ENCODE results near the gene TXNDC11. TPM values are rescaled to one million over a fixed set of nuclear protein-coding genes. Genes with fewer than 3 reads are reported as not detected.
A peak's percentile ranks its signal among the peaks of the same experiment; 100 is the strongest.

Gene TXNDC11
- total RNA-seq, 6 experiments from 2014 or later, result 43.2 to 63.3 (median 54.0) TPM

- Histone ChIP-seq H3K36me3 (peaks cover 0 to 45% (median 27%) of the 10 kb centered on the region in 4 donors), H3K27ac (peak overlapping the region in 1 of 3 donors; percentile 13)
Measured at GRCh38 chr16:11711662-11712061, 31.0 kb downstream of the TXNDC11 start.

GRCh38 chr16:11708421-11708820, 34.2 kb downstream of the TXNDC11 start:
- DNase-seq (no peak), ATAC-seq (no peak)
- WGBS (ENCODE audit: insufficient coverage, low coverage, low lambda C conversion rate, missing lambda C conversion rate), result 80% methylated on average over 1 of the region's 1 CpG
- no peak for TF ChIP-seq CTCF (IDR thresholded peaks at IDR 0.05)
- TF ChIP-seq POLR2A (IDR thresholded peaks at IDR 0.05), result no peak
- intact Hi-C loops (cut with DNase I), result no loop called here
- no peaks in the 10 kb centered on the region for H3K9me3 ChIP-seq
- no peak overlapping the region for H3K27ac ChIP-seq
- peaks cover 0 to 5% (median 0%) of the 10 kb centered on the region in 4 donors for H3K4me1 ChIP-seq
- H3K27me3 ChIP-seq, result no peaks in the 10 kb centered on the region
- peaks cover 0 to 39% (median 20%) of the 10 kb centered on the region in 4 donors for H3K36me3 ChIP-seq
- H3K4me3 ChIP-seq, result no peak overlapping the region

More at GRCh38 chr16:11711662-11712061, 31.0 kb downstream of the TXNDC11 start:
- no peaks in the 10 kb centered on the region for H3K9me3 ChIP-seq
- H3K4me3 ChIP-seq, result no peak overlapping the region
- no peak for ATAC-seq
- no peak for DNase-seq
- H3K27me3 ChIP-seq, result no peaks in the 10 kb centered on the region
- TF ChIP-seq CTCF (IDR thresholded peaks at IDR 0.05) (no peak), POLR2A (IDR thresholded peaks at IDR 0.05) (no peak)
- WGBS (ENCODE audit: insufficient coverage, low coverage, low lambda C conversion rate, missing lambda C conversion rate), result 100% methylated on average over 4 of the region's 4 CpGs
- intact Hi-C loops (cut with DNase I), result no loop called here
- peaks cover 0 to 7% (median 0%) of the 10 kb centered on the region in 4 donors for H3K4me1 ChIP-seq

GRCh38 chr16:11707679-11708197, 34.9 kb downstream of the TXNDC11 start:
- no peak overlapping the region for H3K27ac ChIP-seq
- intact Hi-C loops (cut with DNase I), result no loop called here
- TF ChIP-seq POLR2A (IDR thresholded peaks at IDR 0.05) (no peak), CTCF (IDR thresholded peaks at IDR 0.05) (no peak)
- H3K4me3 ChIP-seq, result no peak overlapping the region
- H3K36me3 ChIP-seq, result peaks cover 0 to 33% (median 20%) of the 10 kb centered on the region in 4 donors
- no peak for ATAC-seq
- 93% methylated on average over 4 of the region's 4 CpGs for WGBS (ENCODE audit: insufficient coverage, low coverage, low lambda C conversion rate, missing lambda C conversion rate)
- H3K9me3 ChIP-seq, result no peaks in the 10 kb centered on the region
- no peak for DNase-seq
- no peaks in the 10 kb centered on the region for H3K27me3 ChIP-seq
- H3K4me1 ChIP-seq, result peaks cover 0 to 5% (median 0%) of the 10 kb centered on the region in 4 donors

GRCh38 chr16:11706180-11706742, 36.4 kb downstream of the TXNDC11 start:
- Histone ChIP-seq H3K27me3 (no peaks in the 10 kb centered on the region), H3K4me1 (peaks cover 0 to 5% (median 0%) of the 10 kb centered on the region in 4 donors), H3K9me3 (no peaks in the 10 kb centered on the region), H3K27ac (no peak overlapping the region), H3K36me3 (peaks cover 0 to 24% (median 17%) of the 10 kb centered on the region in 4 donors), H3K4me3 (no peak overlapping the region)
- DNase-seq (peak in 1 of 3 donors; percentile 47), ATAC-seq (peak; percentile 12 to 44 (median 32))
- intact Hi-C loops (cut with DNase I), result no loop called here
- TF ChIP-seq CTCF (IDR thresholded peaks at IDR 0.05) (no peak), POLR2A (IDR thresholded peaks at IDR 0.05) (no peak)
- 92% methylated on average over 5 of the region's 5 CpGs for WGBS (ENCODE audit: insufficient coverage, low coverage, low lambda C conversion rate, missing lambda C conversion rate)
